Kidney (tissue), 14 donors: Measurements from ENCODE around the gene BABAM2. TPM values are rescaled to one million over a fixed set of nuclear protein-coding genes. Genes with fewer than 3 reads are reported as not detected.

Experiments used
- DNase-seq, 5 donors: peaks; one replicate each; pipeline ENCODE4 v3.0.0-alpha.2; 2013 to 2020
- FAIRE-seq: peaks from 2 replicates; lab custom pipeline; 2012; peaks lifted over from hg19 to GRCh38; lab: Jason Lieb, UNC
- H3K27ac ChIP-seq, 2 donors: one replicate each; pipeline ENCODE4 v1.7.0; 2013; ENCODE audit warnings: low read depth in 2 of 2, low read length in 2 of 2, inconsistent platforms in 1 of 2
- H3K27me3 ChIP-seq: one replicate; pipeline ENCODE4 v1.7.1; 2013; ENCODE audit warnings: low read length, inconsistent platforms; ENCODE audit not compliant: control insufficient read depth, insufficient read depth
- H3K36me3 ChIP-seq, 3 donors: one replicate each; pipeline versions ENCODE4 v1.7.0 to v1.7.1; 2013; ENCODE audit warnings: low read length in 3 of 3, control low read depth in 1 of 3, inconsistent platforms in 1 of 3; ENCODE audit not compliant: insufficient read depth in 3 of 3, control insufficient read depth in 2 of 3
- H3K4me1 ChIP-seq, 3 donors: one replicate each; pipeline versions ENCODE4 v1.7.0 to v1.7.1; 2013; ENCODE audit warnings: low read length in 3 of 3, inconsistent platforms in 1 of 3, low read depth in 1 of 3; ENCODE audit not compliant: control insufficient read depth in 2 of 3, insufficient read depth in 2 of 3
- H3K4me3 ChIP-seq, 3 donors: one replicate each; pipeline versions ENCODE4 v1.7.0 to v1.8.1; 2013; ENCODE audit warnings: low read length in 3 of 3, control low read depth in 1 of 3, inconsistent platforms in 1 of 3
- H3K9ac ChIP-seq, 3 donors: one replicate each; pipeline versions ENCODE4 v1.7.0 to v1.7.1; 2013; ENCODE audit warnings: low read length in 3 of 3, control low read depth in 1 of 3, inconsistent platforms in 1 of 3
- H3K9me3 ChIP-seq, 3 donors: one replicate each; pipeline versions ENCODE4 v1.7.0 to v1.7.1; 2013; ENCODE audit warnings: low read length in 3 of 3, control low read depth in 1 of 3, inconsistent platforms in 1 of 3; ENCODE audit not compliant: control insufficient read depth in 2 of 3, insufficient read depth in 1 of 3
- intact Hi-C: fragments of 100-400 bp; cut with DNase I; formaldehyde crosslinking; loops from one replicate; pipeline ENCODE4 v1.11.1; 2022
- polyA plus RNA-seq: library from polyadenylated mRNA; stranded (reverse); fragments of 350-450 nt; fragmentation: Illumina TruSeq; extraction: RNeasy Lipid Tissue Mini Kit (QIAGEN cat#74804); gene quantifications from one replicate; pipeline ENCODE4 v1.2.3, GENCODE V29; 2014; ENCODE audit warnings: low read depth, low replicate concordance; ENCODE audit not compliant: insufficient read depth
- total RNA-seq: library from RNA; stranded (reverse); fragmentation: NEBNext Ultra II Directional; extraction: Animal tissue kit (Norgen Biotek cat#: 25700); gene quantifications from one replicate; pipeline ENCODE4 v1.2.1, GENCODE V29; 2021
- TF ChIP-seq, protein P1 (sequence below): IDR thresholded peaks from 3 replicates; pipeline ENCODE4 v1.5.1; 2012; ENCODE audit warnings: mild to moderate bottlenecking, moderate library complexity, borderline replicate concordance; ENCODE audit not compliant: insufficient read depth; ENCODE audit errors: extremely low read depth
- donor health status: control.
- donor health status: control.
- donor health status: control.
- donor health status: control.
- donor health status: control.
- donor health status: DM: yes; HTN: yes; CAD: no.
- donor health status: Normal renal cell carcinoma (clear cell type).

Gene BABAM2
- total and polyA plus RNA-seq, 2 donors from 2014 or later: 68.4 to 74.1 TPM

DNA sequence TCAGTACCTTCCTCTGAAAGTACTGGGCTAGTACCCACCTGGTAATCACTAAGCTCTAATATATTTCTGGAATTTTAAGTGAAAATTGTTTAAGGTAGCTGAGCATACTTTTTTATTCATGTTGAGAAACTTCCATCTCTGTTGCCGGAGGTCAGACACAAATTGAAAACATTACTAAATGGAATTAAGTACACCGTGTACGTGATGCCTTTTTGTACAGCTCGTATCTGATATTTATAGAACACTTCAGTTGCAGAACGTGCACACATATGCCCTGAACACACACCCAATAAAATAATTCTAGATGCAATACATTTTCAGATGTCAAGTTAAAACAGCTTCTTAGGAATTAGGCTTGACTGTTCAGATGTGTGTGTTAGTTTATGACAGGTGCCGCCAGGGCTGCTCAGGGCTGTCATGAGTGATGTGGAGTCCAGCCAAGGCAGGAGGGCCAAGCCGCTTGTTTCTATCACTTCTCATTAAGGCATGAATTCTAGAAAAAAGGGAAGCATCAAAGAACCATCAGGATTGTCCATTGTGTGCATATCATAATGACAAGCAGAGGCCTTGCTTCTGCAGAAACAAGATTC is 421.2 kb downstream of the BABAM2 start:
- DNase-seq (no peak), FAIRE-seq (no peak)
- TF ChIP-seq, protein P1, sequence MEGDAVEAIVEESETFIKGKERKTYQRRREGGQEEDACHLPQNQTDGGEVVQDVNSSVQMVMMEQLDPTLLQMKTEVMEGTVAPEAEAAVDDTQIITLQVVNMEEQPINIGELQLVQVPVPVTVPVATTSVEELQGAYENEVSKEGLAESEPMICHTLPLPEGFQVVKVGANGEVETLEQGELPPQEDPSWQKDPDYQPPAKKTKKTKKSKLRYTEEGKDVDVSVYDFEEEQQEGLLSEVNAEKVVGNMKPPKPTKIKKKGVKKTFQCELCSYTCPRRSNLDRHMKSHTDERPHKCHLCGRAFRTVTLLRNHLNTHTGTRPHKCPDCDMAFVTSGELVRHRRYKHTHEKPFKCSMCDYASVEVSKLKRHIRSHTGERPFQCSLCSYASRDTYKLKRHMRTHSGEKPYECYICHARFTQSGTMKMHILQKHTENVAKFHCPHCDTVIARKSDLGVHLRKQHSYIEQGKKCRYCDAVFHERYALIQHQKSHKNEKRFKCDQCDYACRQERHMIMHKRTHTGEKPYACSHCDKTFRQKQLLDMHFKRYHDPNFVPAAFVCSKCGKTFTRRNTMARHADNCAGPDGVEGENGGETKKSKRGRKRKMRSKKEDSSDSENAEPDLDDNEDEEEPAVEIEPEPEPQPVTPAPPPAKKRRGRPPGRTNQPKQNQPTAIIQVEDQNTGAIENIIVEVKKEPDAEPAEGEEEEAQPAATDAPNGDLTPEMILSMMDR: no peak
- Histone ChIP-seq H3K36me3 (peaks cover 0 to 6% (median 0%) of the 10 kb centered on the region in 3 donors), H3K4me3 (no peak overlapping the region), H3K27me3 (no peaks in the 10 kb centered on the region), H3K27ac (no peak overlapping the region), H3K9ac (no peak overlapping the region), H3K9me3 (no peaks in the 10 kb centered on the region), H3K4me1 (no peaks in the 10 kb centered on the region)
- intact Hi-C loops: no loop called here

DNA sequence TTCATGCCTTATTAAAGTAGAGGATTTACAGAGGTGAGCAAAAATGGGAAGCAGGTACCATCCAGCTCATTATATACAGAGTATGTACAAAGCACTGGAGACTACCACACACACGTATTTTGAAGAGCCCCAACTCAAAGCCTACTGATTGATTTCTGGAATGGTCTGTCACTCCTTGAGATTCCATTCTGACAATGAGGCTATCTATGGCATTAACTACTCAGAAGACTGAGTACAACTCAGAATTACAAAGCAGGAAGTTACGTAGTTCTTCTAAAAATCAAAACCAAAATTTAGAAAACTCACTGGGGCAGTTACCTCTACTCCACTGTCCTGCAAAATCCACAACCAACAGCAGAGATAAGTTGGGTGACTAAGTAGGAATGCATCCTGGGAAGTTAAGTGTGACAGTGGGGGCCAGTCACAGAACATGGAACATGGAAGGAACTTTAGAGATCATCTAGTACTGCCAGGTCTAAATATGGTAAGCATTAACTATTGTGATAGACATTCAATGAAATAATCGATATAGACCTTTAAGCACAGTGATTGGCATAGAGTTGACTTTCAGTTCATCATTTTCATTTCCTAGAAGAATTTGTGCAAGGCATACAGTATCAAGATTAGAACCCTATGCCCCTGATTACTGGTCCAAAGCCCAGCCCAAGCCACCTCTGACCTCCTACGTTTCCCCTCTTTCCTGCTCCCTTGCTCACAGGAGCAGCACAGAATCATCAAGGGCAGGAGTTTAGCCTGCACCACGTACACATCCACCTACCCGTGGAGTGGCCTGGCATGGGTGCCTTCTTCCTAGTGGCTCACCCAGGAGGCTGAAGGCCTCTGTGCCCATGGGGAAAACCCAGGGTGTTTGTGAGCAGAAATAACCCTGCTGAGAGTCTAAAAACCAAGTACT is 422.0 kb downstream of the BABAM2 start:
- Histone ChIP-seq H3K9ac (no peak overlapping the region), H3K36me3 (peaks cover 0 to 6% (median 0%) of the 10 kb centered on the region in 3 donors), H3K4me1 (no peaks in the 10 kb centered on the region), H3K4me3 (no peak overlapping the region), H3K27me3 (no peaks in the 10 kb centered on the region), H3K9me3 (no peaks in the 10 kb centered on the region), H3K27ac (no peak overlapping the region)
- no peak for FAIRE-seq
- TF ChIP-seq, protein P1: no peak
- intact Hi-C loops: no loop called here
- DNase-seq: no peak

DNA sequence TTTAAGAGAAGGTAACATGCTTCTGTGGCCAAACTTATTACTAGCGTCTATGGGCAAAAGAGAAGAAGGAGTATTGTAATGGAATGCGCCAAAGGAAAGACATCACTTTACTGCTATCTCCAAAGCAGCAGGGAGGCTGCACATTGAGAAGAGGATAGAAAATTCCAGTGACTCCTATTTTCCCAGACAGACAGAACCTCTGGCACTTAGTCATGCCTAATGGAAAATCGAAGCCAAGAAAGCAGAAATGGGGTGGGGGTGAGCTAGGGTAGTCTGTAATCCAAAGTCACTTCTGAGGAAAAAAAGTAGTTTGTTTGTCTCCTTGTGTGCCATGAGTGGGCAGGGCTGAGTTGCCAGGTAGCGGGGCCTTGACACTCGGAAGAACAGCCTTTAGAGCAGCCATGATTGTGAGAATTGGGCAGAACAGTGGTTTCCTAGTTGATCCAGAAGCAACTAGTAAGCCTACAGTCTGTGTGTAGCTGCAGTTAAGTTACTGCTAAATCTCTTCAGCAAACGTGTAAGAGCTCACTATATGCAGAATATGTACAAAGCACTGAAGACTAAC is 422.8 kb downstream of the BABAM2 start:
- Histone ChIP-seq H3K27me3 (no peaks in the 10 kb centered on the region), H3K27ac (no peak overlapping the region), H3K4me3 (no peak overlapping the region), H3K4me1 (no peaks in the 10 kb centered on the region), H3K9ac (no peak overlapping the region), H3K9me3 (no peaks in the 10 kb centered on the region), H3K36me3 (peaks cover 0 to 5% (median 0%) of the 10 kb centered on the region in 3 donors)
- TF ChIP-seq, protein P1: no peak
- intact Hi-C loops: no loop called here
- FAIRE-seq (no peak), DNase-seq (no peak)
